ENCODE data around the gene TBCD. TPM values are rescaled to one million over a fixed set of nuclear protein-coding genes. Genes with fewer than 3 reads are reported as not detected.

Gene TBCD
- total and polyA plus RNA-seq, 8 donors: 28.7 to 161 (median 40.0) TPM

DNA sequence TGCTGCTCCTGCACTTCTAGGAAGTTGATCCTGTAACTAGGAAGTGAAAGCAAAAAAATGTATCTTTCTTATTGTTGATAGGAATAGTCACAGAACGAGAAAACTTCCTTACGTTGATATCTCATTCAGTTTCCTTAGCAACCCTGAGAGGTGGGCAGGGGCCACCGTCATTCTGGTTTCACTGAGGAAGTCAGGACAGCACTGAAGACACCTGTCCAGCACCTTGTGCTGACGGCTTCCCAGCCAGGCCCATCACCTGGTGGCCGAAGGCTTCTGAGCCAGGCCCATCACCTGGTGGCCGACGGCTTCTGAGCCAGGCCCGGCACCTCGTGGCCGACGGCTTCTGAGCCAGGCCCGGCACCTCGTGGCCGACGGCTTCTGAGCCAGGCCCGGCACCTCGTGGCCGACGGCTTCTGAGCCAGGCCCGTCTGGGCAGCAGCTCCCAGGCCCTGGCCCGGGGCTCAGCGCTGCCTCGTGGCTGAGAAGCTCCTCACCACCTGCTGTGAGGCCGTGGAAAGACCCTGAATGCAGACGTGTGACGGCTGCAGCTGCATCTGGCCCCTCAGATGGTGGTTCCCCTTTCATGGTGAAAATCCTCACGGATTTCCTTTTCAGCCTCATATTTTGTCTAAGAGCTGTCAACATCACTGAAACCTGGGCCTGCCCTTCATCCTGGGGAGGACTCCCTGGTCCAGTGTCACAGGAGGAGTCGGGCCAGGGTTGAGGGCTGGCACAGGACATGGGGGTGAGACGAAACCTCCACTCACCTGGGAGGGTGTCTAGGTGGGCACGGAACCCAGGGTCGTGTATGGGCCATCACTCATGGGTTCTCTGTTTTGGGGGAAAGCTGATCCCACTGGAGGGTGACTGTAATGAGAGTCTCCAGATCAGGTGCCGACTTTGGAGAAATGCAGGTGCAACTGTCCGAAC is 121.0 kb downstream of the TBCD start:
- Histone ChIP-seq H3K27ac (no peak overlapping the region), H3K9me3 (no peaks in the 10 kb centered on the region), H3K4me1 (peaks cover 11 to 15% (median 12%) of the 10 kb centered on the region in 3 donors), H3K27me3 (no peaks in the 10 kb centered on the region), H3K4me3 (no peak overlapping the region), H3K36me3 (no peaks in the 10 kb centered on the region)
- ATAC-seq: no peak
- peak in 2 of 6 donors; percentile 38 to 46 for DNase-seq
- WGBS, 2 donors: 93 to 94% methylated on average over 33 of the region's 33 CpGs
- FAIRE-seq: no peak
- TF ChIP-seq, protein P1, sequence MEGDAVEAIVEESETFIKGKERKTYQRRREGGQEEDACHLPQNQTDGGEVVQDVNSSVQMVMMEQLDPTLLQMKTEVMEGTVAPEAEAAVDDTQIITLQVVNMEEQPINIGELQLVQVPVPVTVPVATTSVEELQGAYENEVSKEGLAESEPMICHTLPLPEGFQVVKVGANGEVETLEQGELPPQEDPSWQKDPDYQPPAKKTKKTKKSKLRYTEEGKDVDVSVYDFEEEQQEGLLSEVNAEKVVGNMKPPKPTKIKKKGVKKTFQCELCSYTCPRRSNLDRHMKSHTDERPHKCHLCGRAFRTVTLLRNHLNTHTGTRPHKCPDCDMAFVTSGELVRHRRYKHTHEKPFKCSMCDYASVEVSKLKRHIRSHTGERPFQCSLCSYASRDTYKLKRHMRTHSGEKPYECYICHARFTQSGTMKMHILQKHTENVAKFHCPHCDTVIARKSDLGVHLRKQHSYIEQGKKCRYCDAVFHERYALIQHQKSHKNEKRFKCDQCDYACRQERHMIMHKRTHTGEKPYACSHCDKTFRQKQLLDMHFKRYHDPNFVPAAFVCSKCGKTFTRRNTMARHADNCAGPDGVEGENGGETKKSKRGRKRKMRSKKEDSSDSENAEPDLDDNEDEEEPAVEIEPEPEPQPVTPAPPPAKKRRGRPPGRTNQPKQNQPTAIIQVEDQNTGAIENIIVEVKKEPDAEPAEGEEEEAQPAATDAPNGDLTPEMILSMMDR (IDR thresholded peaks at IDR 0.05): no peak
- intact Hi-C loops (cut with DNase I): no loop called here

- intact Hi-C loops (cut with DNase I): no loop called here
- DNase-seq (peak in 2 of 6 donors; percentile 48 to 50), FAIRE-seq (no peak), ATAC-seq (no peak)
- H3K4me3 ChIP-seq: no peak overlapping the region
- no peaks in the 10 kb centered on the region for H3K9me3 ChIP-seq
- no peaks in the 10 kb centered on the region for H3K27me3 ChIP-seq
- TF ChIP-seq, protein P1 (IDR thresholded peaks at IDR 0.05): no peak
- no peak overlapping the region for H3K27ac ChIP-seq
- peaks cover 11 to 15% (median 12%) of the 10 kb centered on the region in 3 donors for H3K4me1 ChIP-seq
- WGBS, 2 donors: 94% methylated on average over 19 of the region's 19 CpGs
- no peaks in the 10 kb centered on the region for H3K36me3 ChIP-seq
Observed at GRCh38 chr17:82873521-82873920, 121.7 kb downstream of the TBCD start.

GRCh38 chr17:82874011-82874835 is 122.4 kb downstream of the TBCD start:
- no peak overlapping the region for H3K27ac ChIP-seq
- peaks cover 11 to 15% (median 12%) of the 10 kb centered on the region in 3 donors for H3K4me1 ChIP-seq

GRCh38 chr17:82875407-82875856 is 123.6 kb downstream of the TBCD start:
- FAIRE-seq (no peak), ATAC-seq (peak in 1 of 4 donors; percentile 17), DNase-seq (peak in 2 of 6 donors; percentile 47 to 54)
- Histone ChIP-seq H3K27ac (no peak overlapping the region), H3K36me3 (no peaks in the 10 kb centered on the region), H3K9me3 (no peaks in the 10 kb centered on the region), H3K27me3 (no peaks in the 10 kb centered on the region), H3K4me3 (no peak overlapping the region), H3K4me1 (peaks cover 11 to 15% (median 12%) of the 10 kb centered on the region in 3 donors)
- 89 to 90% methylated on average over 19 of the region's 19 CpGs for WGBS, 2 donors
- TF ChIP-seq, protein P1 (IDR thresholded peaks at IDR 0.05): no peak
- intact Hi-C loops (cut with DNase I): no loop called here

More at GRCh38 chr17:82874011-82874835, 122.4 kb downstream of the TBCD start:
- H3K27me3 ChIP-seq: no peaks in the 10 kb centered on the region
- intact Hi-C loops (cut with DNase I): no loop called here
- TF ChIP-seq, protein P1 (IDR thresholded peaks at IDR 0.05): no peak
- peak in 2 of 6 donors; percentile 53 to 74 for DNase-seq
- H3K9me3 ChIP-seq: no peaks in the 10 kb centered on the region
- H3K4me3 ChIP-seq: no peak overlapping the region
- no peak for FAIRE-seq
- H3K36me3 ChIP-seq: no peaks in the 10 kb centered on the region
- 85 to 90% methylated on average over 33 to 34 of the region's 34 CpGs for WGBS, 2 donors
- no peak for ATAC-seq
